Measurements from ENCODE around the gene KCNQ1. TPM values are rescaled to one million over a fixed set of nuclear protein-coding genes. Genes with fewer than 3 reads are reported as not detected.

Gene KCNQ1
- total RNA-seq, 1 experiment from 2014 or later, result 1.0 TPM

GRCh38 chr11:2436521-2437031 lies 8.2 kb upstream of the KCNQ1 start:
- peaks cover 6% of the 10 kb centered on the region for H3K27me3 Mint-ChIP-seq (ENCODE audit: insufficient read depth, unreplicated experiment)
- no peaks in the 10 kb centered on the region for H3K36me3 ChIP-seq (ENCODE audit: control insufficient read depth, insufficient read depth, low read length)
- POLR2A ChIA-PET, result no interaction called here
- H3K4me1 Mint-ChIP-seq (ENCODE audit: low read depth, unreplicated experiment), result no peaks in the 10 kb centered on the region
- CTCF ChIA-PET, result interaction anchor here (0.6 kb wide), 1 partner anchor 1630 kb away, joined by 3 read pairs; no protein-coding TSS in a partner anchor
- no peak overlapping the region for H3K4me3 Mint-ChIP-seq (ENCODE audit: unreplicated experiment)
- H3K36me3 Mint-ChIP-seq (ENCODE audit: insufficient read depth, unreplicated experiment), result no peaks in the 10 kb centered on the region
- intact Hi-C loops (cut with micrococcal nuclease; ENCODE audit: unreplicated experiment), result no loop called here
- DNase-seq, result no peak
- no peak for TF ChIP-seq CTCF (IDR thresholded peaks at IDR 0.05; ENCODE audit: insufficient read depth in 1 of 2, low read depth in 1 of 2, low read length in 1 of 2, severe bottlenecking in 1 of 2, unreplicated experiment in 1 of 2)
- no peaks in the 10 kb centered on the region for H3K27me3 ChIP-seq (replicated peaks; ENCODE audit: control insufficient read depth, insufficient read depth, low read length)
- BruUV-seq (replicated peaks), result no TSS peak
- H3K4me3 ChIP-seq (ENCODE audit: low read depth, low read length), result no peak overlapping the region
- no peak overlapping the region for H3K27ac Mint-ChIP-seq (ENCODE audit: unreplicated experiment)
- no peaks in the 10 kb centered on the region for H3K9me3 ChIP-seq
- H3K9me3 Mint-ChIP-seq (ENCODE audit: unreplicated experiment), result no peaks in the 10 kb centered on the region
- H3K4me1 ChIP-seq, result no peaks in the 10 kb centered on the region

- Histone ChIP-seq H3K36me3 (ENCODE audit: control insufficient read depth, insufficient read depth, low read length) (no peaks in the 10 kb centered on the region), H3K4me3 (ENCODE audit: low read depth, low read length) (no peak overlapping the region), H3K27me3 (replicated peaks; ENCODE audit: control insufficient read depth, insufficient read depth, low read length) (no peaks in the 10 kb centered on the region), H3K4me1 (no peaks in the 10 kb centered on the region), H3K9me3 (no peaks in the 10 kb centered on the region)
- Mint-ChIP-seq H3K9me3 (ENCODE audit: unreplicated experiment) (no peaks in the 10 kb centered on the region), H3K4me3 (ENCODE audit: unreplicated experiment) (no peak overlapping the region), H3K4me1 (ENCODE audit: low read depth, unreplicated experiment) (no peaks in the 10 kb centered on the region), H3K27me3 (ENCODE audit: insufficient read depth, unreplicated experiment) (peaks cover 6% of the 10 kb centered on the region), H3K36me3 (ENCODE audit: insufficient read depth, unreplicated experiment) (no peaks in the 10 kb centered on the region), H3K27ac (ENCODE audit: unreplicated experiment) (no peak overlapping the region)
- intact Hi-C loops (cut with micrococcal nuclease; ENCODE audit: unreplicated experiment), result no loop called here
- POLR2A ChIA-PET, result no interaction called here
- CTCF ChIA-PET, result no interaction called here
- no TSS peak for BruUV-seq (replicated peaks)
- no peak for TF ChIP-seq CTCF (IDR thresholded peaks at IDR 0.05; ENCODE audit: insufficient read depth in 1 of 2, low read depth in 1 of 2, low read length in 1 of 2, severe bottlenecking in 1 of 2, unreplicated experiment in 1 of 2)
- DNase-seq, result no peak
Observed at GRCh38 chr11:2437516-2437915, 7.3 kb upstream of the KCNQ1 start.

GRCh38 chr11:2439820-2440219 lies 5.0 kb upstream of the KCNQ1 start:
- no peak overlapping the region for H3K4me3 Mint-ChIP-seq (ENCODE audit: unreplicated experiment)
- Histone ChIP-seq H3K27me3 (replicated peaks; ENCODE audit: control insufficient read depth, insufficient read depth, low read length) (no peaks in the 10 kb centered on the region), H3K4me3 (ENCODE audit: low read depth, low read length) (no peak overlapping the region), H3K9me3 (no peaks in the 10 kb centered on the region), H3K4me1 (no peaks in the 10 kb centered on the region), H3K36me3 (ENCODE audit: control insufficient read depth, insufficient read depth, low read length) (no peaks in the 10 kb centered on the region)
- no peak for DNase-seq
- ChIA-PET CTCF (no interaction called here), POLR2A (no interaction called here)
- H3K27me3 Mint-ChIP-seq (ENCODE audit: insufficient read depth, unreplicated experiment), result peaks cover 14% of the 10 kb centered on the region
- no peak overlapping the region for H3K27ac Mint-ChIP-seq (ENCODE audit: unreplicated experiment)
- BruUV-seq (replicated peaks), result no TSS peak
- no peaks in the 10 kb centered on the region for H3K4me1 Mint-ChIP-seq (ENCODE audit: low read depth, unreplicated experiment)
- intact Hi-C loops (cut with micrococcal nuclease; ENCODE audit: unreplicated experiment), result no loop called here
- H3K9me3 Mint-ChIP-seq (ENCODE audit: unreplicated experiment), result no peaks in the 10 kb centered on the region
- TF ChIP-seq CTCF (IDR thresholded peaks at IDR 0.05; ENCODE audit: insufficient read depth in 1 of 2, low read depth in 1 of 2, low read length in 1 of 2, severe bottlenecking in 1 of 2, unreplicated experiment in 1 of 2), result no peak
- H3K36me3 Mint-ChIP-seq (ENCODE audit: insufficient read depth, unreplicated experiment), result no peaks in the 10 kb centered on the region

Measured in Caco-2 (cell line).